Stimulated activated CD4-positive, alpha-beta T cell treated with anti-CD3 and anti-CD28 coated beads, Interleukin-12 subunit alpha, Interleukin-12 subunit beta, amount 100 ng/mL, for 4 hours (primary cell): ENCODE measurements around the gene SLC37A4.
A peak's percentile ranks its signal among the peaks of the same experiment; 100 is the strongest.
"Not testable (repeated sequence)": the region's sequence is repeated elsewhere in the genome, so short reads cannot be mapped to it uniquely, and the experiment has no call there.

ENCODE experiments used
- DNase-seq: peaks from one replicate; pipeline ENCODE4 v3.0.0-alpha.2; 2020

Gene SLC37A4

GRCh38 chr11:119016216-119017009 lies 14.3 kb downstream of the SLC37A4 start:
- no peak for DNase-seq

DNA sequence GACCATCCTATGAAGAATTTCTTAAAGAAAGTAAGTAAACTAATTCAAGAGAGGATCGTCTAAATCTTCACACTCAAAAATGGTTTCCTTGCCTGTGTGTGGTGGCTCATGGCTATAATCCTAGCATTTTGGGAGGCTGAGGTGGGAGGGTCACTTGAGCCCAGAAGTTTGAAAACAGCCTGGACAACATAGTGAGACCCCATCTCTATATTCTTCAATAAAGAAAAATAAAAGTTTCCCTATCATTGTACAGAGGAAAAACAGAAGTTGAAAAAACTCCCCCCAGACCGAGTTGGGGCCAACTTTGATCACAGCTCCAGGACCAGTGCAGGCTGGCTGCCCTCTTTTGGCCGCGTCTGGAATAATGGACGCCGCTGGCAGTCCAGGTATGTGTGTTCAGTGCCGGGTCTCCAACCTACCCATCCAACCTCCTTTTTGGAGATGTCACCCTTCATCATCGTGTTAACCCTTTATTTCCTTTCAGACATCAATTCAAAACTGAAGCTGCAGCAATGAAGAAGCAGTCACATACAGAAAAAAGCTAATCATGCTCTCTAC lies 15.5 kb downstream of the SLC37A4 start:
- DNase-seq: no peak

DNA sequence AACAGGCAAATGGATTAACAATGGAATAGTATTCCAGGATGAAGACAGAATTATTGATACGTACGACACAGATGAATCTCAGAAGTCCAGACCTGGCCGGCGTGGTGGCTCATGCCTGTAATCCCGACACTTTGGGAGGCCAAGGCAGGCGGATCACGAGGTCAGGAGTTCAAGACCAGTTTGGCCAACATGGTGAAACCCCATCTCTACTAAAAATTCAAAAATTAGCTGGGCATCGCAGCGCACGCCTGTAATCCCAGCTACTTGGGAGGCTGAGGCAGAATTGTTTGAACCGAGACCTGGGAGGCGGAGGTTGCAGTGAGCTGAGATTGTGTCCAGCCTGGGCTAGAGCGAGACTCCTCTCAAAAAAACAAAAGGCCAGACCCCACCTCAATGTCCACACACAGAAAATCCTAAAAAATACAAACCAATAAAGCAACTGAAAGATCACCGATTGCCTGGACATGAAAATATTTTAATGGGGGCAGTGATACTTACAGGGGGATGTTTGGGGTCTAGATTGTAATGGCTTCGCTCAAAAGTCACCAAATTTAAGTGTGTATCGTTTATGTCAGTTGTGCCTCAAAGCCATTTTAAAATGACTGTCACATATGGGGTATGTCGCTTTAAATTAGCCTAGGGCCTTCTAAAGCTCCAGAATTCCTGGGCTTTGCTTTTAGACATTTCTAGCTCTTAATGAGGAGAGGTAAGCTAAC lies 16.3 kb downstream of the SLC37A4 start:
- DNase-seq: no peak

- no peak for DNase-seq
Observed at GRCh38 chr11:119012629-119013170, 18.0 kb downstream of the SLC37A4 start.

GRCh38 chr11:119011476-119012053 lies 19.1 kb downstream of the SLC37A4 start:
- DNase-seq: no peak

DNA sequence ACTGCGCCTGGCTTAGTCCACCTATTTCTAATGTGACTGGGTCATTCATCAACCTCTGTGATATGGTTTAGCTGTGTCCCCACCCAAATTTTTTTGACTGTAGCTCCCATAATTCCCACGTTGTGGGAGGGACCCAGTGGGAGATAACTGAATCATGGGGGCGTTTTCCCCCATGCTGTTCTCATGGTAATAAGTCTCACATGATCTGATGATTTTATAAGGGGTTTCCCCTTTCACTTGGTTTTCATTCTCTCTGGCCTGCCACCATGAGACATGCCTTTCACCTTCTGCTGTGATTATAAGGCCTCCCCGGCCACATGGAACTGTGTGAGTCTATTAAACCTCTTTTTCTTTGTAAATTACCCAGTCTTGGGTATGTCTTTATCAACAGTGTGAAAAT lies 24.0 kb downstream of the SLC37A4 start:
- DNase-seq: no peak

DNA sequence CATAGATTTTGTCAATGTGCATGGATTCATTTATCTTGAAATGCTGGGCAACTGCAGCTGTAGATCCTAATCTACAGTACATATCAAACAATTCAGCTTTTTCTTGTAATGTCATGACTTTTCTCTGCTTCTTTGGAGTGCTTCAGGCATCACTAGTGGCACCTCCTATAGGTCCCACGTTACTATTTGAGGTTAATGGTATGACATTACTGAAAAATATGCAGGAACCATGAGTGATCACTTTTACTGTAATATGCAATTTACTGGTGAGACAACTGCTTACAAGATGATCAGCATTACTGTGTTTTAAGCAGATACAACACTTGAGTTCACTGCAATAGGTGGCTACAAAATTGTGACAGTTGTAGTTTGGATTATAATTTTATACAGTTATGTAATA lies 29.8 kb downstream of the SLC37A4 start:
- DNase-seq: no peak

- no peak for DNase-seq
Observed at GRCh38 chr11:118998822-118999221, 31.9 kb downstream of the SLC37A4 start.

GRCh38 chr11:118998388-118998717 lies 32.3 kb downstream of the SLC37A4 start:
- no peak for DNase-seq

DNA sequence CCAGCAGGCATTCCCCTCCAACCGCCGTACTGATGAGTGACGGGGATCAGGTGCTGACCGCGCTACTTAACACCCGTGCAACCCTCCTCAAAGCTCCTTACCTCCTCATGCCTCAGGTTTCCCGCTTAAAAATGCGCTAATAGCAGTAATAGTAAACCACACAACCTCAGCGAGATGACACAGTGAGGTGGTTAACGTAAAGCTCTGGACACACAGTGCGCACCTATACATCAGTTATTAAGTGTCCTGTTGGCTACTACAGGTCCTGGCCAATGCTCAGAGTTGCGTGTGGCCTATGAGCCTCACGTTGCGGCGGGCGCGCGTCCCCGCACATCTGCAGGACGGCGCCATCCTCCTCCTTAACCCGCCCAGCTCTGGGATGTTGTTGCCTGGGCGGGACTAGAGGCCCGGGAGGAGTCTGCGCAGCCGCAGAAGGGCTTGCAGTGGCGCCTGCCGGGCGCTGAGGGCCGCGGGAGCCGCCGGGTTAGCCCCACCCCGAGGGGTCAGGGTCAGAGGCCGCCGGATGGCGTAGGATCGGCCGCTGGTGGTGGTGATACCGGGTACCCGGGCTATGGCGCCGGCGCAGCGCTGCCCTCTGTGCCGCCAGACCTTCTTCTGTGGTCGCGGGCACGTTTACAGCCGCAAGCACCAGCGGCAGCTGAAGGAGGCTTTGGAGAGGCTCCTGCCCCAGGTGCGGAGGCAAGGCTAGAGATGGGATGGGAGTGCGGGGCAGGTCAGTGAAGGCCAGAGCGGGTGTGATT lies 32.9 kb downstream of the SLC37A4 start, which contains the start of gene CENATAC:
Gene CENATAC (plus strand): TSS at position 512 of the 761 bp plus-strand sequence. CDS start 60 bp downstream, at position 572.
- DNase-seq: peak; percentile 96

- peak; percentile 21 for DNase-seq
Observed at GRCh38 chr11:118996926-118997626, 33.6 kb downstream of the SLC37A4 start.

- not testable (repeated sequence) for DNase-seq
Observed at GRCh38 chr11:118991486-118992038, 39.1 kb downstream of the SLC37A4 start.

GRCh38 chr11:118988280-118988679 lies 42.4 kb downstream of the SLC37A4 start:
- no peak for DNase-seq

GRCh38 chr11:118984825-118985224 lies 45.9 kb downstream of the SLC37A4 start:
- DNase-seq: no peak

DNA sequence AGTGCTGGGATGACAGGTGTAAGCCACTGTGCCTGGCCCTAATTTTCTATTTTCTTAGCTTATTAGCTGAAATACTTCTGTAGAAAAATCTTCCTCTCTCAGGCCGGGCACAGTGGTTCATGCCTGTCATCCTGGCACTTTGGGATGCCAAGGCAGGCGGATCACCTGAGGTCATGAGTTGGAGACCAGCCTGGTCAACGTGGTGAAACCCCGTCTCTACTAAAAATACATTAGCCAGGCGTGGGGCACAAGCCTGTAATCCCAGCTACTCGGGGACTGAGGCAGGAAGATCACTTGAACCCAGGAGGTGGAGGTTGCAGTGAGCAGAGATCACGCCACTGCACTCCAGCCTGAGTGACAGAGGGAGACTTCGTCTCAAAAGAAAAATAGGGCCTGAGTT lies 46.3 kb downstream of the SLC37A4 start:
- not testable (repeated sequence) for DNase-seq

DNA sequence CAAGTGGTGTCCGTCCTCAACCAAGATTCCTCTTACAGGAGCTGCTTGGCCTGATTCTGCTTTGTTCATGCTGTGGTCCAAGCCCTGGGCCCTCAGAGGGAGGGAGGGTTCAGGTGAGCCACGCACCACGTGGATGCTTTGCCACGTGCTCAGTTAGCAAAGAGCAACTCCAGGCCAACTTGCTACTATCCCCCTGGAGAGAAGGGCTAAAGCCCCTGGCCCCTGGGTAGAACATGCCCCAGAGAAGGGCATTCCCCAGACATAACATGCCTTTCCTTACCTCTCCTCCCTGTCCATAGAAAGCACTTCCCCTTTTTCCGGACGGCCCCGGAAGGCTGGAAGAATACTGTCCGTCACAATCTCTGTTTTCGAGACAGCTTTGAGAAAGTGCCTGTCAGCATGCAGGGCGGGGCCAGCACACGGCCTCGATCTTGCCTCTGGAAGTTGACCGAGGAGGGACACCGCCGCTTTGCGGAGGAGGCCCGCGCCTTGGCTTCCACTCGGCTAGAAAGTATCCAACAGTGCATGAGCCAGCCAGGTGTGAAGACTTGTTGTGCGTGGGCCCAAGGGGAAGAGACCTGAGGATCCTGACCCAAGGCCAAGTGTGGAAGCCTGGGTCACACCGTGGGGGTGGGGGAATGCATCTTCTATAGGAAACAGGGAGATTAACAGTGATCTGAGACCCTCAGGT lies 50.3 kb downstream of the SLC37A4 start:
- DNase-seq: no peak

- no peak for DNase-seq
Observed at GRCh38 chr11:118979434-118979833, 51.2 kb downstream of the SLC37A4 start.

DNA sequence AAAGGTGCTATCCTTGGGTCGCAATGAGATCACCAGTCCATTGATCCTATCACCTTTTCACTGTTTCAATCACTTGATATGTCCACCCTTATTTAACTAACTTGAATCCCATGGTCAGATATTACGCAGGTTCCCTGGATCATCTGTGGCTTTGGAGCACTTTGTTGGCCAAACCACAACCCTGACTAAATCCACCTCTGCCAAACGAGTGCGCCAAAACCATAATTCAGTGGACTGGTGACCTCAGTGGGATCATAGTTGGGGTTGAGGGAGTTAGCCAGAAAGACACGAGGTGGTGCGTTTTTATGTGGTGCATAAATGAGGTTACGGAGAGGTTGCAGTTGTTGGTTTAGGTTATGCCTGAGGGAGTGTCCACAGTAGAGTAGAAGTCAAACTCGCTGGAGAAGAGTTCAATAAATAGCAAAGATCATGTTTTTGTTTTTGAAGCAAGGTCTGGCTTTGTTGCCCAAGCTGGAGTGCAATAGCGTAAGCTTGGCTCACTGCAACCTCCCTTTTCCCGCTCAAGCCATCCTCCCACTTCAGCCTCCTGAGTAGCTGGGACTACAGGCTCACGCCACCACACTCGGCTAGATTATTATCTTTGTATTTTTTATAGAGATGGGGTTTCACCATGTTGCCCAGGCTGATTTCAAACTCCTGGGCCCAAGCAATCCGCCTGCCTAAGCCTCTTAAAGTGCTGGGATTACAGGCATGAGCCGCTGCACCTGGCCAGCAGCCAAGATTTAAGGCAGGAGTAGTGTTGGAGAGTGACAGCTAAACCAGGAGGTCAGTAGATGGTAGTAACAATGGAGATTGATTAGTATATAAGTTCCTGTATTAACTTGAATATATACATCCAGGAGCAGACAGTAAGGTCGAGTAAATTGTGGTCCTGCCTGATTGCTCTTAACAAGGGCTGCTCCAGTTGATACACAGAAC lies 54.6 kb downstream of the SLC37A4 start:
- no peak for DNase-seq
